ENCODE measurements around the gene RNF14. TPM values are rescaled to one million over a fixed set of nuclear protein-coding genes. Genes with fewer than 3 reads are reported as not detected.

RNF14 gene
- total and polyA plus RNA-seq, 10 of the 15 experiments (the other 5 are each of a cell fraction or from before 2014, with no cell fraction given) = 13.2 to 41.8 (median 28.3) TPM

DNA sequence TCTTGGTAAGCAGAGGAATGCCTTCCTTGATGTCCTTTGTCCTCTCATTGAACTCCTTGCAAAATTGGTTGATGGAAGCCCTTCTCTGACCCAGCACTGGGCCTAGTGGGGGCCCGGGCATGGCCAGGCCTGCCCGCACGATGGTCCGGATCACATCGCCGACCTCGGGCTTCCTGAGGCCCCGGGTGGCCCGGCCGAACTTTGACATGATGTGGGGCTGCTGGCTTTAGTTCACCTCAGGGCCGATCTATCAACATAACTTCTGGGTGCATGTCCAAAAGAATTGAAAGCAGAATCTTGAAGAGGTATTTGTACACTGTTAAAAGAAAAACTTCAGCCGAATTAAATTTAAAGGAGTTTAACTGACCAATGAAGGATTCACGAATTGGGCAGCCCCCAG lies 68.0 kb downstream of the RNF14 start:
- no TSS peak for BruUV-seq (replicated peaks)
- ATAC-seq = no peak
- no peak overlapping the region for H2AFZ ChIP-seq (ENCODE audit: control insufficient read depth, low read depth, low read length)
- H3K4me3 ChIP-seq = no peak overlapping the region
- in situ Hi-C loops (cut with MboI) (no loop called here), intact Hi-C loops (cut with micrococcal nuclease; ENCODE audit: unreplicated experiment) (no loop called here)
- H3K36me3 ChIP-seq (ENCODE audit: control insufficient read depth in 2 of 2, insufficient read depth in 2 of 2, low read length in 1 of 2) = no peaks in the 10 kb centered on the region
- no peaks in the 10 kb centered on the region for H3K4me1 ChIP-seq (ENCODE audit: control insufficient read depth, insufficient read depth, low read length)
- H3K9ac ChIP-seq (ENCODE audit: control insufficient read depth, insufficient read depth, low read length) = no peak overlapping the region
- no peak overlapping the region for H3K27ac ChIP-seq (ENCODE audit: control insufficient read depth, insufficient read depth)
- SMC1A ChIA-PET (ENCODE audit: uncharacterized antibody, unreplicated experiment) = no interaction called here
- FAIRE-seq = no peak
- H3K27me3 ChIP-seq (replicated peaks in 1 of 2; ENCODE audit: control insufficient read depth in 2 of 2, insufficient read depth in 2 of 2, low read length in 1 of 2) = no peaks in the 10 kb centered on the region; a peak in 1 of 4 replicates
- no peaks in the 10 kb centered on the region for H4K20me1 ChIP-seq (ENCODE audit: control insufficient read depth, insufficient read depth)
- no peaks in the 10 kb centered on the region for H3K9me3 ChIP-seq (replicated peaks; ENCODE audit: control insufficient read depth, insufficient read depth, low read length)
- no peak overlapping the region for H3K4me2 ChIP-seq (ENCODE audit: control insufficient read depth, insufficient read depth)
- WGBS (ENCODE audit: insufficient coverage, insufficient replicate concordance, low lambda C conversion rate, missing lambda C conversion rate) = 60% methylated on average over 13 of the region's 13 CpGs
- no peak for DNase-seq (ENCODE audit: low read depth, low spot score)
- RAD21 ChIA-PET (ENCODE audit: unreplicated experiment) = no interaction called here
- CTCF ChIA-PET = no interaction called here
- POLR2A ChIA-PET = no interaction called here
- no peaks in the 10 kb centered on the region for H3K79me2 ChIP-seq (ENCODE audit: control insufficient read depth, insufficient read depth, low read length)
- TF ChIP-seq BCL11A (IDR thresholded peaks at IDR 0.05; ENCODE audit: low read depth, low read length) (no peak), IKZF1 (conservative IDR thresholded peaks at IDR 0.05) (no peak), TBL1XR1 (IDR thresholded peaks at IDR 0.05; ENCODE audit: low read depth, low read length) (no peak), MAX (IDR thresholded peaks at IDR 0.05; ENCODE audit: low read depth, low read length) (no peak), CEBPB (IDR thresholded peaks at IDR 0.05; ENCODE audit: borderline replicate concordance in 1 of 2, low read depth in 2 of 2, low read length in 2 of 2) (no peak), MTA2 (IDR thresholded peaks at IDR 0.05; ENCODE audit: low read depth) (no peak), E4F1 (IDR thresholded peaks at IDR 0.05; ENCODE audit: borderline replicate concordance, partially characterized antibody) (no peak), IKZF2 (IDR thresholded peaks at IDR 0.05) (no peak), E2F4 (IDR thresholded peaks at IDR 0.05; ENCODE audit: low read depth, low read length) (no peak), MEF2B (IDR thresholded peaks at IDR 0.05; ENCODE audit: partially characterized antibody, poor library complexity, severe bottlenecking) (no peak)
- TF ChIP-seq, protein P1, sequence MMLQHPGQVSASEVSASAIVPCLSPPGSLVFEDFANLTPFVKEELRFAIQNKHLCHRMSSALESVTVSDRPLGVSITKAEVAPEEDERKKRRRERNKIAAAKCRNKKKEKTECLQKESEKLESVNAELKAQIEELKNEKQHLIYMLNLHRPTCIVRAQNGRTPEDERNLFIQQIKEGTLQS (IDR thresholded peaks at IDR 0.05; ENCODE audit: borderline replicate concordance, extremely low read depth, low read depth, low read length) = no peak
- TF ChIP-seq, protein P2, sequence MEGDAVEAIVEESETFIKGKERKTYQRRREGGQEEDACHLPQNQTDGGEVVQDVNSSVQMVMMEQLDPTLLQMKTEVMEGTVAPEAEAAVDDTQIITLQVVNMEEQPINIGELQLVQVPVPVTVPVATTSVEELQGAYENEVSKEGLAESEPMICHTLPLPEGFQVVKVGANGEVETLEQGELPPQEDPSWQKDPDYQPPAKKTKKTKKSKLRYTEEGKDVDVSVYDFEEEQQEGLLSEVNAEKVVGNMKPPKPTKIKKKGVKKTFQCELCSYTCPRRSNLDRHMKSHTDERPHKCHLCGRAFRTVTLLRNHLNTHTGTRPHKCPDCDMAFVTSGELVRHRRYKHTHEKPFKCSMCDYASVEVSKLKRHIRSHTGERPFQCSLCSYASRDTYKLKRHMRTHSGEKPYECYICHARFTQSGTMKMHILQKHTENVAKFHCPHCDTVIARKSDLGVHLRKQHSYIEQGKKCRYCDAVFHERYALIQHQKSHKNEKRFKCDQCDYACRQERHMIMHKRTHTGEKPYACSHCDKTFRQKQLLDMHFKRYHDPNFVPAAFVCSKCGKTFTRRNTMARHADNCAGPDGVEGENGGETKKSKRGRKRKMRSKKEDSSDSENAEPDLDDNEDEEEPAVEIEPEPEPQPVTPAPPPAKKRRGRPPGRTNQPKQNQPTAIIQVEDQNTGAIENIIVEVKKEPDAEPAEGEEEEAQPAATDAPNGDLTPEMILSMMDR (IDR thresholded peaks at IDR 0.05 in 2 of 3, conservative IDR thresholded peaks at IDR 0.05 in 1 of 3; ENCODE audit: control insufficient read depth in 2 of 3, extremely low read depth in 1 of 3, insufficient read depth in 1 of 3, low read depth in 3 of 3, low read length in 3 of 3) = no peak
